Lung (tissue), 12 donors: ENCODE measurements around the gene GRID1. TPM values are rescaled to one million over a fixed set of nuclear protein-coding genes. Genes with fewer than 3 reads are reported as not detected.

Experiments used
- ATAC-seq: fragments of 200-7000 bp; cut with Tn5 transposase; one replicate; pipeline ENCODE4 v1.9.1; 2020; ENCODE audit warnings: moderate number of reproducible peaks; ENCODE audit not compliant: insufficient read depth, low FRiP score
- DNase-seq, 3 donors: peaks; one replicate each; pipeline ENCODE4 v3.0.0-alpha.2; 2013 to 2017
- H3K27ac ChIP-seq, 2 donors: one replicate each; pipeline ENCODE4 v1.5.1; 2013; ENCODE audit warnings: mild to moderate bottlenecking in 2 of 2, moderate library complexity in 2 of 2, control low read depth in 1 of 2, inconsistent platforms in 1 of 2, low read depth in 1 of 2, low read length in 1 of 2
- H3K27me3 ChIP-seq, 3 donors: one replicate each; pipeline ENCODE4 v1.5.1; 2013; ENCODE audit warnings: low read length in 2 of 3; ENCODE audit not compliant: control insufficient read depth in 3 of 3, insufficient read depth in 3 of 3
- H3K36me3 ChIP-seq, 4 donors: one replicate each; pipeline ENCODE4 v1.5.1; 2013; ENCODE audit warnings: low read length in 4 of 4, mild to moderate bottlenecking in 1 of 4, moderate library complexity in 1 of 4; ENCODE audit not compliant: control insufficient read depth in 4 of 4, insufficient read depth in 4 of 4
- H3K4me1 ChIP-seq, 5 donors: one replicate each; pipeline ENCODE4 v1.5.1; 2013; ENCODE audit warnings: low read length in 5 of 5, mild to moderate bottlenecking in 2 of 5, moderate library complexity in 1 of 5; ENCODE audit not compliant: control insufficient read depth in 5 of 5, insufficient read depth in 5 of 5
- H3K4me3 ChIP-seq: one replicate; pipeline ENCODE4 v1.5.1; 2013; ENCODE audit warnings: mild to moderate bottlenecking, control low read depth, moderate library complexity
- H3K9ac ChIP-seq, 2 donors: one replicate each; pipeline ENCODE4 v1.5.1; 2013; ENCODE audit warnings: low read length in 2 of 2, control low read depth in 1 of 2; ENCODE audit not compliant: insufficient read depth in 1 of 2
- H3K9me3 ChIP-seq, 4 donors: one replicate each; pipeline ENCODE4 v1.5.1; 2013; ENCODE audit warnings: low read length in 3 of 4, mild to moderate bottlenecking in 1 of 4, moderate library complexity in 1 of 4; ENCODE audit not compliant: control insufficient read depth in 4 of 4, insufficient read depth in 3 of 4
- CTCF ChIP-seq: IDR thresholded peaks from 2 replicates; pipeline ENCODE4 v1.5.1; 2012; ENCODE audit warnings: mild to moderate bottlenecking; ENCODE audit errors: control extremely low read depth, extremely low read depth
- WGBS, 2 donors: extraction: QIAGEN DNeasy Blood & Tissue Kit; methylation state at CpG; one replicate each; pipeline ENCODE4 v1.1.7; 2013; 5-methylcytosine and 5-hydroxymethylcytosine counted together
- polyA plus RNA-seq, 2 donors: library from polyadenylated mRNA; stranded (reverse); fragments of 200-250 nt; gene quantifications; one replicate each; pipeline ENCODE4 v1.2.1, GENCODE V29; 2013
- total RNA-seq, 2 donors: library from RNA; depleted of rRNA in 1 of 2; stranded (reverse); fragments of >200 nt in 1 of 2; gene quantifications; one replicate each; pipeline ENCODE4 v1.2.1, GENCODE V29; 2014 to 2021
- donor health status: control.
- donor health status: control.
- donor health status: Bipolar disorder and iron deficiency.
- donor health status: healthy.
- donor health status: DM: yes; HTN: yes; CAD: no.

Gene GRID1
- total and polyA plus RNA-seq, 4 donors = 1.1 to 3.6 (median 2.2) TPM

GRCh38 chr10:86341361-86341811 is 25.2 kb downstream of the GRID1 start:
- H3K27me3 ChIP-seq = no peaks in the 10 kb centered on the region

GRCh38 chr10:86340991-86341260 is 25.7 kb downstream of the GRID1 start:
- peaks cover 0 to 17% (median 0%) of the 10 kb centered on the region in 5 donors for H3K4me1 ChIP-seq
- H3K9me3 ChIP-seq = peaks cover 0 to 3% (median 0%) of the 10 kb centered on the region in 4 donors
- no peak for TF ChIP-seq CTCF
- no peak overlapping the region for H3K4me3 ChIP-seq
- WGBS, 2 donors = 82 to 84% methylated on average over 3 of the region's 3 CpGs
- H3K36me3 ChIP-seq = no peaks in the 10 kb centered on the region
- H3K27me3 ChIP-seq = no peaks in the 10 kb centered on the region
- no peak overlapping the region for H3K9ac ChIP-seq
- no peak overlapping the region for H3K27ac ChIP-seq
- ATAC-seq (no peak), DNase-seq (no peak)

More at GRCh38 chr10:86341361-86341811, 25.2 kb downstream of the GRID1 start:
- H3K36me3 ChIP-seq = no peaks in the 10 kb centered on the region
- no peak overlapping the region for H3K4me3 ChIP-seq
- ATAC-seq (no peak), DNase-seq (no peak)
- TF ChIP-seq CTCF = no peak
- H3K9me3 ChIP-seq = peaks cover 0 to 3% (median 0%) of the 10 kb centered on the region in 4 donors
- 53 to 65% methylated on average over 13 of the region's 13 CpGs for WGBS, 2 donors
- no peak overlapping the region for H3K9ac ChIP-seq
- H3K4me1 ChIP-seq = peaks cover 0 to 19% (median 0%) of the 10 kb centered on the region in 5 donors
- no peak overlapping the region for H3K27ac ChIP-seq

- no peaks in the 10 kb centered on the region for H3K27me3 ChIP-seq
- peaks cover 0 to 3% (median 0%) of the 10 kb centered on the region in 4 donors for H3K9me3 ChIP-seq
- no peak for DNase-seq
- ATAC-seq = no peak
- no peak overlapping the region for H3K27ac ChIP-seq
- H3K4me3 ChIP-seq = no peak overlapping the region
- H3K36me3 ChIP-seq = no peaks in the 10 kb centered on the region
- WGBS, 2 donors = 63 to 73% methylated on average over 13 of the region's 13 CpGs
- no peak for TF ChIP-seq CTCF
- H3K4me1 ChIP-seq = peaks cover 0 to 13% (median 0%) of the 10 kb centered on the region in 5 donors
- no peak overlapping the region for H3K9ac ChIP-seq
These were observed 26.2 kb downstream of the GRID1 start for GRCh38 chr10:86340176-86340990.
